GM06990 (cell line): ENCODE data around the gene GRP.
A peak's percentile ranks its signal among the peaks of the same experiment; 100 is the strongest.

Experiments
- DNase-seq: peaks from one replicate; pipeline ENCODE4 v3.0.0-alpha.2; 2011; ENCODE audit not compliant: insufficient read length; ENCODE audit errors: extremely low read depth
- H3K27me3 ChIP-seq: replicated peaks from 2 replicates; pipeline ENCODE4 v1.6.0; 2011; ENCODE audit warnings: low read length; ENCODE audit not compliant: control insufficient read depth, insufficient read depth
- H3K36me3 ChIP-seq: 2 replicates; pipeline ENCODE4 v1.5.1; 2011; ENCODE audit warnings: low read length; ENCODE audit not compliant: control insufficient read depth, insufficient read depth
- H3K4me3 ChIP-seq: replicated peaks from 2 replicates; pipeline ENCODE4 v1.5.1; 2011; ENCODE audit warnings: low read depth, mild to moderate bottlenecking, control low read depth, low read length
- TF ChIP-seq, protein P1 (sequence below): IDR thresholded peaks from 2 replicates; pipeline ENCODE4 v1.5.1; 2011; ENCODE audit warnings: low read length, control low read depth, mild to moderate bottlenecking, inconsistent platforms; ENCODE audit not compliant: insufficient read depth, poor library complexity, severe bottlenecking

GRP gene

DNA sequence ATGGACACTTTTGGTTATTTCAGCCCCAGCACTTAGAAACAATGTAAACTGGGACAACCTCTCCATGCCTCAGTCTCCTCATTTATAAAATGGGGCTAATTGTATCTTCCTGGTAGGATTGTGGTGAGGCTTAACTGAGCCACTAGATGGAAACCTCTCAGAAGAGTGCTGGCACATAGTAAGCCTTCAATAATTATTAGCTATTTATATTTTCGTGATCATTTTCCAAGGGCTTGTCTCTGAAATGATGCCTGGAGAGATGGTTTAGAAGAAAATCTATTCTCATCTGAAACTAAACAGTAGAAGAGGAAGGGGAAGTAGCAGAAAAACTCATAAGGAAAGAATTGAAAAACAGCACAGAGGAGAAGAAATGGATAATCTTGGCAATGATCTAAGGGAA lies 46.5 kb downstream of the GRP start:
- H3K27me3 ChIP-seq, result no peaks in the 10 kb centered on the region; the same call in none of the 2 replicates
- H3K4me3 ChIP-seq, result no peak overlapping the region
- no peaks in the 10 kb centered on the region for H3K36me3 ChIP-seq
- TF ChIP-seq, protein P1, sequence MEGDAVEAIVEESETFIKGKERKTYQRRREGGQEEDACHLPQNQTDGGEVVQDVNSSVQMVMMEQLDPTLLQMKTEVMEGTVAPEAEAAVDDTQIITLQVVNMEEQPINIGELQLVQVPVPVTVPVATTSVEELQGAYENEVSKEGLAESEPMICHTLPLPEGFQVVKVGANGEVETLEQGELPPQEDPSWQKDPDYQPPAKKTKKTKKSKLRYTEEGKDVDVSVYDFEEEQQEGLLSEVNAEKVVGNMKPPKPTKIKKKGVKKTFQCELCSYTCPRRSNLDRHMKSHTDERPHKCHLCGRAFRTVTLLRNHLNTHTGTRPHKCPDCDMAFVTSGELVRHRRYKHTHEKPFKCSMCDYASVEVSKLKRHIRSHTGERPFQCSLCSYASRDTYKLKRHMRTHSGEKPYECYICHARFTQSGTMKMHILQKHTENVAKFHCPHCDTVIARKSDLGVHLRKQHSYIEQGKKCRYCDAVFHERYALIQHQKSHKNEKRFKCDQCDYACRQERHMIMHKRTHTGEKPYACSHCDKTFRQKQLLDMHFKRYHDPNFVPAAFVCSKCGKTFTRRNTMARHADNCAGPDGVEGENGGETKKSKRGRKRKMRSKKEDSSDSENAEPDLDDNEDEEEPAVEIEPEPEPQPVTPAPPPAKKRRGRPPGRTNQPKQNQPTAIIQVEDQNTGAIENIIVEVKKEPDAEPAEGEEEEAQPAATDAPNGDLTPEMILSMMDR, result no peak
- DNase-seq, result no peak

DNA sequence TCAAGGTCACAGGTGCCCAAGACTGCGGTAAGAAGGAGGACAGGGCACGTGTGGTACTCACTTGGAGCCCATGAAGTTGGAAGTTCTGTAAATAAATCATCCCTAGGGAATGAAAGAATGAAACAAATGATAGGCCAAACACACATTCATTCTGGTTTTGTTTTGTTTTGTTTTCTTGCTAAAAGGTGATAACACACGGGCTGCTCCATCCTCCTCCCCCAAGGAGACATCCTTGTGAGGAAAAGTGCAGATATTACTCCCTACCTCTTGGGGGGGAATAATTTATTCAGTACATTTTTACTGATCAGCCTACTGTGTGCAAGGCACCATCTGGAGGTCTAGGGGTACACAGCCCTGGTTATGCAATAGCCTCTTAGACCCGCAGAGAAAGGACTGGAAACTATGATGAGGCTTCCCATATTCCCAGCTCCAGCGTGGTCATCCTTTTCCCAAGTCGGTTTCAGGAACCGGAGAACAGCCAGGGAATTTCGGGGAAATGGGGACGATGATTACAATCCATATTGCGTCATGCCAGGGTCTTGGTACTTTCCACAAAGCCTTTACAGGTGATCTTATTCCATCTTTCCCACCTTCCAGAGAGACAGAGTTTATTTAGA lies 47.0 kb downstream of the GRP start:
- H3K4me3 ChIP-seq, result no peak overlapping the region
- DNase-seq, result no peak
- no peaks in the 10 kb centered on the region; the same call in none of the 2 replicates for H3K27me3 ChIP-seq

DNA sequence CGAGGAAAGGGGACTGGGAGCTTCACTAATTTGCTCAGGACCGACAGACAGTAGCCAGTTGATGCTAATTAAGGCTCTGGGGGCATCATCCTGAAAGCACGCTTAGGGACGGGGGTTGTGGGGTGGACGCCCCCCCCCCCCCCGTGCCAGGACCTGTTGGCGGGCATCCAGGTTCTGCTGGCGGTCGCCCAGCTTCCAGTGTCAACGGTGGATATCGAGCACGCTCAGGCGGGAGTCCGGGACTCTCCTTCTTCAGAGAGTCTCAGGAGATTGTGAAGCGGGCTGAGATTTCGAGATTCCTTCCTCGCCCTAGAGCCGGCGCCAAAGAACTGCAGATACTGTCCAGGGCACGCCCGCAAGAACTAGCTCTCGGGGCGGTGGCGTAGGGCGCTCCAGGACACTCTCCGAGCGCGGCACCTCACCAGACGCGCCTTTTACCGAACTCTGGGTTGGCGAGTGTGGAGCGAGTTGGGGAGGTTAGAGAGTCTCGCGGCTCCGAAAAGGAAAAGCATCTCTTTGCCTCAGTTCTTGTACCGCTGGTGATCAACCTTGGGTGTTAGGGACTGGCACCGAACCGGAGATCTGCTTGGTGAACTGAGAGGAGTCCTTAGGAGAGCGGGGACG lies 47.7 kb downstream of the GRP start:
- H3K36me3 ChIP-seq, result no peaks in the 10 kb centered on the region
- no peaks in the 10 kb centered on the region; the same call in none of the 2 replicates for H3K27me3 ChIP-seq
- DNase-seq, result no peak
- no peak overlapping the region for H3K4me3 ChIP-seq
- TF ChIP-seq, protein P1, result no peak

More for the DNA sequence above, 47.0 kb downstream of the GRP start:
- TF ChIP-seq, protein P1, result no peak
- H3K36me3 ChIP-seq, result no peaks in the 10 kb centered on the region

GRCh38 chr18:59268127-59268720 lies 48.3 kb downstream of the GRP start:
- no peak for DNase-seq
- H3K27me3 ChIP-seq, result no peaks in the 10 kb centered on the region; the same call in none of the 2 replicates
- no peak overlapping the region for H3K4me3 ChIP-seq
- H3K36me3 ChIP-seq, result no peaks in the 10 kb centered on the region
- TF ChIP-seq, protein P1, result no peak

DNA sequence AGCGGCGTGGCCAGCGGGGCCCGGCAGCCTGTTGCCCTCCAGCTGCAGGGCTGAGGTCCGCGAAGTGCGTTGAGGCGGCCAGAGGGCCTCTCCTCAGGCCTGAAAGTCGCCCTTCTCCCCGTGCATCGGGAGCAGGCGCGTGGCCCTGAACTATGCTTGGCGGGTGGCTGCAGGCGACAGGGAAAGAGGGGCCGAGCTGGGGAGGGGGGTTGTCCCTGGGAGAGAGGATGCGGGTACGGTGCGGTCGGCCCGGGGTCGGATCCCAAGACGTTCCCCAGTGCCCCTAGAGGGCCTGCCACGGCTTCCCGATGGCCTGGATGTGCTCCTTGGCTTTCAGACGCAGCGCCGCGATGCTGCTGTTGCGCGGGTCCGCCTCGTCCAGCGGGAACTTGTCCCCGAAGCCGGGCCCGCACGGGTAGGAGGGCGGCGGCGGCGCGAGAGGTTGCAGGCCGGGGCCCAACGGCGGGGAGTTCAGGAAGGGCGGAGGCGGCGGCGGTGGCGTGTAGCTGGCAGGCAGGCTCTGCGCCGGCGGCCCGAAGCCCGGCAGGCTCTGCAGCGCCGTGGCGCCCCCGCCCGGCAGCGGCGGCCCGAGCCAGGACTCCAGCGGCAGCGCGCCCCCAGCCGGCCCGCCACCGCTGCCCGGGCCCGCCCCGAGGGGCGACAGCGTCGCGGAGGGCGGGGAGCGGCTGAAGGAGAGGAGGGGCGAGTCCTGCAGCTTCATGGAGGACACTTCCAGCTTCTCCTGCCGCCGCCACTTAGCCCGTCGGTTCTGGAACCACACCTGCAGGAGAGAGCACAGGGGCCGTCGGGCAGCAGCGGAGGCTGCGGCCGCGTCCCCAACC lies 49.0 kb downstream of the GRP start:
- no peaks in the 10 kb centered on the region for H3K36me3 ChIP-seq
- DNase-seq, result peak; percentile 60
- H3K27me3 ChIP-seq, result no peaks in the 10 kb centered on the region; the same call in none of the 2 replicates
- H3K4me3 ChIP-seq, result no peak overlapping the region
- TF ChIP-seq, protein P1, result no peak
